ENCODE data around the gene KRTAP5-9.
"Not testable (repeated sequence)": the region's sequence is repeated elsewhere in the genome, so short reads cannot be mapped to it uniquely, and the experiment has no call there.

KRTAP5-9 gene

GRCh38 chr11:71548120-71548519, at the start of gene KRTAP5-9:
Gene KRTAP5-9, plus strand, starts transcription at chr11:71548420. Its CDS starts 238 bp downstream, at chr11:71548658.
- DNase-seq (ENCODE audit: low read depth): no peak

- no peak for DNase-seq (ENCODE audit: low read depth)
These were observed 49.1 kb upstream of the KRTAP5-9 start for GRCh38 chr11:71499125-71499524.

GRCh38 chr11:71499546-71499945, 48.7 kb upstream of the KRTAP5-9 start:
- DNase-seq (ENCODE audit: low read depth): no peak

GRCh38 chr11:71500601-71501021, 47.6 kb upstream of the KRTAP5-9 start:
- DNase-seq (ENCODE audit: low read depth): no peak

GRCh38 chr11:71501071-71501985, 46.9 kb upstream of the KRTAP5-9 start:
- DNase-seq (ENCODE audit: low read depth): no peak

- DNase-seq (ENCODE audit: low read depth): no peak
These were observed 46.2 kb upstream of the KRTAP5-9 start for GRCh38 chr11:71502026-71502425.

- no peak for DNase-seq (ENCODE audit: low read depth)
These were observed 45.3 kb upstream of the KRTAP5-9 start for GRCh38 chr11:71502871-71503435.

- no peak for DNase-seq (ENCODE audit: low read depth)
These were observed 43.7 kb upstream of the KRTAP5-9 start for GRCh38 chr11:71504531-71504930.

GRCh38 chr11:71505001-71505400, 43.2 kb upstream of the KRTAP5-9 start:
- DNase-seq (ENCODE audit: low read depth): no peak

GRCh38 chr11:71505781-71506180, 42.4 kb upstream of the KRTAP5-9 start:
- no peak for DNase-seq (ENCODE audit: low read depth)

GRCh38 chr11:71507102-71507501, 41.1 kb upstream of the KRTAP5-9 start:
- no peak for DNase-seq (ENCODE audit: low read depth)

GRCh38 chr11:71518506-71519471, 29.4 kb upstream of the KRTAP5-9 start:
- DNase-seq (ENCODE audit: low read depth): no peak

GRCh38 chr11:71519546-71519945, 28.7 kb upstream of the KRTAP5-9 start:
- DNase-seq (ENCODE audit: low read depth): no peak

GRCh38 chr11:71525188-71525937, 22.9 kb upstream of the KRTAP5-9 start:
- no peak for DNase-seq (ENCODE audit: low read depth)

GRCh38 chr11:71525938-71526495, 22.2 kb upstream of the KRTAP5-9 start:
- no peak for DNase-seq (ENCODE audit: low read depth)

- not testable (repeated sequence) for DNase-seq (ENCODE audit: low read depth)
These were observed 21.2 kb upstream of the KRTAP5-9 start, which contains the start of gene KRTAP5-7 for GRCh38 chr11:71526796-71527575. Gene KRTAP5-7, plus strand, starts transcription at chr11:71527267. Its CDS starts 34 bp downstream, at chr11:71527301.

- no peak for DNase-seq (ENCODE audit: low read depth)
These were observed 20.5 kb upstream of the KRTAP5-9 start for GRCh38 chr11:71527576-71528210.

- no peak for DNase-seq (ENCODE audit: low read depth)
These were observed 17.6 kb upstream of the KRTAP5-9 start for GRCh38 chr11:71530602-71531001.

- DNase-seq (ENCODE audit: low read depth): no peak
These were observed 16.1 kb upstream of the KRTAP5-9 start for GRCh38 chr11:71532036-71532610.
